Activated CD4-positive, alpha-beta T cell treated with anti-CD3 and anti-CD28 coated beads for 1 hour (primary cell): ENCODE data around the gene TMEM11.
"Not testable (repeated sequence)": the region's sequence is repeated elsewhere in the genome, so short reads cannot be mapped to it uniquely, and the experiment has no call there.

Experiments
- DNase-seq: peaks from one replicate; pipeline ENCODE4 v3.0.0-alpha.2; 2020

Gene TMEM11

DNA sequence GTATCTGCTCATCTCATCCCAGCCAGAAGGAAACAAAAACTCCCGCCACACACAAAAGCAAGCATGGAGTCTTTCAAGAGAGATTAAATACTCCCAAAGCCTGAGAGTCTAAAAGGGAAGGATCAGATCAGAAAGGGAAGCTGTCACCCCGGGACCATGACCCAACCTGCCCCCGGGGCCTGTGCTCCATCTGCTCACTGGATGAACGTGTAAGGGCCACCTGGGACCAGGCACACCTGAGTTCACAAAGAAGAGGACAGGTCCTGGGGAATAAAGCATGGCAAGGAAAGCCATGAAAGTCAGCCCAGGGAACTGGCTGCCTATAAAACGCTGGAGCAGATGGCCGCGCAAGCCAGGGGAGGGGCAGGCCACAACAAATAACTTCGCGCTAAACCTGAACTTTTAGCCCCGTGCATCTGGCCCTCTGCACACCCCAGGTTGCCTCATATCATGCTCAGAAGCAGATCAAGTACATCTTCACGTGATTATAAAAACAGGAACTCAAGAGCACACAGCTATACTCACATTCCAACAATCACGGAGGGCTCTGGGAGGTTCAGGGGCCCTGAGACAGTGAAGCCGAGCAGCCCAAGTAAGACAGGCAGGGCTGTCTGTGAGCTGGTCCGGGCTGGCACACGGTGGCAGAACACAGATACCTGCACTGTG lies 3.4 kb downstream of the TMEM11 start:
- no peak for DNase-seq

DNA sequence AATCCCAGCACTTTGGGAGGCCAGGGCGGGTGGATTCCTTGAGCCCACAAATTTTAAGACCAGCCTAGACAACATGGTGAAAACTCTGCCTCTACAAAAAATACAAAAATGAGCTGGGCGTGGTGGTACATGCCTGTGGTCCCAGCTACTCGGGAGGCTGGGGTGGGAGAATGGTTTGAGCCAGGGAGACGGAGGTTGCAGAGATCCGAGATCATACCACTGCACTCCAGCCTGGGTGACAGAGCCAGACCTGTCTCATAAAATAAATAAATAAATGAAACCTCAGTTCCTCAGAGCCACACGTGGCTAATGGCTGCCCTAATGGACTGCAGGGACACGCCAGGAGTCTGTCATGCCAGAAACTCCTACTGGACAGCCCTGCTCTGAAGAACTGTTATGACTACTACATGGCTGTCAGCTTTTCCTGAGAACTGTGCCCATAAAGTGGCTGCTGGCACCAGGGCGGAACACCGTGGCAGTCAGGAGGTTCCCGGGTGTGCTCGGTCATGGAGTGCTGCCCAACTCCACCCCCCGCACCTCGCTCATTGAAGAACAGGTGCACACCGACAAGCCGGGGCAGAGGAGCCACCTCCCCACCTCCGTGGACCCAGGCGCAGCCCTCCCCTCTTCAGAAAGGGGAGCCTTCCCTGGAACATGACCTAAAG lies 4.3 kb downstream of the TMEM11 start:
- DNase-seq: no peak

DNA sequence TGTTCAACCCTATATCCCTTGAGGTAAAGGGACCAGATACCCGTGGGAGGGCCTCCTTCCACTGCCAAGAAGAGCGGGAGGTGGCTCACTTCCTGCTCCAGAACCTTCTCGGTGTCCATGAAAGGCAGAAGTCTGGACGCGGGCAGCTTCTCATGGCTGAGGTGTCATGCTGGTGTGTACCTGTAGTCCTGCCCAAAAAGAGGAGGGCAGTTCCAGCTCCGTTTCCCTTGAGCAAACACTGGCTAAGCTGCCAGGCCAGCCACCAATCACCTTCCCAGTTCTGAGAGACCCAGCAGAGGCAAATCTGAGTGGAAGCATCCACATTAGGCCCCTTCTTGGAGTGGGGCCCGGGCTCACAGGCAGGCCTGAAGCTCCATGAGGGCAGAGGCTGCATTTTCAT lies 5.6 kb downstream of the TMEM11 start:
- DNase-seq: no peak

DNA sequence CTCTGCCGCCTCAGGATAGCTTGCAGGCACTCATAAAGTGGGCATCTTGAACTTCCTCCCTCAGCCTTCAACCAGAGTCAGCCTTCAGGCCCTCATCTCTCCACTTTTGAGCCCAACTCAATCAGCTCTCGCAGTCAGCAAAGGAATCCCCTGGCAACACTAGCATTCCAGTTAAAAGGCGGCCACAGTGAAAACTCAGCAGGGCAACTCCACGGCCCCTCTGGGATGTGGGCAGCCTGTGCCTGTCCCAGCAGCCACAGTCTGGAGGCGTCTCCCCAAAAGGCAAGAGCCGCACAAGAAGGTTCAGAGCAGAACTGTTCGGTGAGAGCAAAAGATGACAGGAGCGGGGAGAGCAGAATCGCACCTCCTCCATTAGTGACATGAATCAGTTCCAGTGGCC lies 9.0 kb downstream of the TMEM11 start:
- no peak for DNase-seq

DNA sequence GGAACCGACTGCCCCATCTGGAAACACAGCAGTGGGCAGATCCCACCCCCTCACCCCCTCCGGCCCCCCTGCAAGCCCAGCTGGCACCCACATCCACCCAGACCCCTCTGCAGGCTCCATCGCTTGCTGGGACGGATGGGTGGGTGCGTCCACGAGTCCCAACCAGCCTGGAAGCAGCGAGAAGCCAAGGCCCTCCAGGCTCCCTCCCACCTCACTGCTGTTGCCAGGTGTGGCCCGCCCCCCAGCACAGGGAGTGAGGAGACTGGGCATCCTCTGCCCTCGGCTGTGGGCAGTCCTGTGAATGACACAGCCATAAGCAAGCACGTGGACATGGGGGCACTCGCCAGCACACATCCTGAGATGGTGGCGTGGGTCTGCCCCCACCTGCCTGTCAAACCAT lies 11.4 kb downstream of the TMEM11 start:
- DNase-seq: no peak

DNA sequence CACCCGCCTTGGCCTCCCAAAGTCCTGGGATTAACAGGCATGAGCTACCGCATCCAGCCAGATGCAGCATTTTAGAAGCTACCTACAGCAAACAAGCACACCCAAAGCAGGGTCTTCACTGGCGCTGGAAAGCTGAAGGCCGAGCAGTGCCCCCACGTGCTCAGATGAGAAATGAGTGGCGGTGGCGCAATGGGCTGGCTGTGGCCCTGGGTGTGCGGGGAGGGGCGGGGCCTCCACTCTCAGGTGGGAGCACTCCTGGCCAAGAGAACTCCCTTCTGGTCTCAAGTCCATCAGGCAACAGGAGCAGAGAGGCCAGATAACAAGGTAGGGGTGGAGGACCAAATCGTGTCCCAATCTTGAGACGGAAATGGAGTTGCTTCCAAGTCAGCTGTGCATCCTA lies 12.1 kb downstream of the TMEM11 start:
- no peak for DNase-seq

DNA sequence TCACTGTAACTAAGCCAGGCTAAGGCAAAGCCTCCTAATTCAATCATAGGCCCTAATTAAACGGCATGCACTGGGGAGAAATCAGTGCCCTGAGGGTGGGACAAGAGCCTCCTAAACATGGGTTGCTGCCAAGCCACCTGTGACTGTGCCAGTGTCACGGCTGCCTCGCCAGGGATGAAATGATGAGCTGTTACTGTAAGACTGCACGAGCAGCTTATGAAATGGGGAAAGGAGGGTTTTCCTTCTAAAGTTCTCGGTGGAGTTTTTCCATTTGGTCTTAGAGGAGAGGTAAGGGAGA lies 12.7 kb downstream of the TMEM11 start:
- no peak for DNase-seq

DNA sequence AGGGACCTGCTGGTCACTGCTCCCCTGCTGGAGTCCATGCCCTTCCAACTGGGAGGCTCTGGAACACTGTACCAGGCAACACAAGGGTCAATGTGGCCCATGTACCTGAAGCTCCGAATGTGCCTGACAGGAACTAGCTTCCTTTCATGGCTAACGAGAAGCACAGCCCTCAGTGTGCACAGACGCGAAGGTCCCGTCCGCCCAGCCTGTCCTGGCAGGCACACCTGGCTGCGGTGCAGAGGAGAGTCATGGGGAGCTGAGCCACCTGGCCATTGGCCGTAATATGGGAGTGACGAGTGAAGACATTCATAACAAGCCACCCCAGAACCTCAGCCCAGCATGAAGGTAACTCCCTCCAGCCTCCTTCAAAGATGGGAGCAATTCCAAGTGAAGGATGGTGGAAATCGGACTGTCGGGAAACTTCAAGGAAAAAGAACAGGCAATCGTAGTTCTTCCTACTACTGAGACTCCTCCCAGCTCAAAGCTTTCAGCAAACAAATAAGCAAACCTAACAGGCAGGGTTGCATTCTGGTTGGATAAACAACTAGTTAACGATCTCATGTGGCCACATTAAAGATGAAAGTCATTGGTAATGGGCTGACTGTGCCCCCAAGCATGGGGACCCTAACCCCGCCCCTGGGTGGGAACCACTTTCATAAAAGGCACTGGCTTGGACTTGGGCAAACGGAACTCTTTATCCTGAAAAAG lies 13.2 kb downstream of the TMEM11 start:
- no peak for DNase-seq

DNA sequence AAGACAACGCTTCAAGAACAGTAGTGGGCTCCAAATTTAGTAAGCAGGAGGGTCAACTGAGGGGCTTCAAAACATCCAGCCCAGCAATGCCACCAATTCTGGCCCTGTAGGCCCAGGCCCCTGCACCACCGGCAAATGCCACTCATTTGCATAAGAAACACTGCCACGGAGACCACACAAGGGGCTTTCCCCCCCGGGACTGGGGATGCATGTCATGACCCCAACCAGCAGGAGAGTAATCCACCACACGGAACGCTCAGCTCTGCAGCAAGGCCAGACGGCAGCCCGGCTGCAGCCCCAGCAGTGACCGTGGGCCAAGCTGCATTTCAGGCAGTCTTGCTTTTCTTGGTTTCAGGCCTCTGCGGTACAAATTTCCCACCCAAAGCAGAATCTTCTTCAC lies 14.1 kb downstream of the TMEM11 start:
- no peak for DNase-seq

DNA sequence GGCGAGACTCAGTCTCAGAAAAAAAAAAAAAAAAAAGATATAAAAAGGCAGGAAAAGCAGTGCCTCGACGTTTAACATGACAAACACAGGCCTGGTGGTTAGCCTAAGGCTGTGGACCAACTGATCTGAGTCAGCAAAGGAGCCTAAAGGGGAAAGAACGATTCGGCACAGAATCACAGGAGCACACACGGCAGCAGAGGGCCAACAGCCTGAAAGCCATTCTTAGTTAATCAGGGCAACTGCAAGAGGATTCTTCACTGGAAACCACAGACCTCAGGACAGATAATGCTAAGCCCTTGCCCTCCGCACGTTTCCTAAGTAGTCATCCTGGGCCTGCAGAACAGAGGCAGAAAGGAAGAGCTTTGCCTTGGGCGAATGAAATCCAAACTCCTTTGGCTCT lies 14.7 kb downstream of the TMEM11 start:
- no peak for DNase-seq

DNA sequence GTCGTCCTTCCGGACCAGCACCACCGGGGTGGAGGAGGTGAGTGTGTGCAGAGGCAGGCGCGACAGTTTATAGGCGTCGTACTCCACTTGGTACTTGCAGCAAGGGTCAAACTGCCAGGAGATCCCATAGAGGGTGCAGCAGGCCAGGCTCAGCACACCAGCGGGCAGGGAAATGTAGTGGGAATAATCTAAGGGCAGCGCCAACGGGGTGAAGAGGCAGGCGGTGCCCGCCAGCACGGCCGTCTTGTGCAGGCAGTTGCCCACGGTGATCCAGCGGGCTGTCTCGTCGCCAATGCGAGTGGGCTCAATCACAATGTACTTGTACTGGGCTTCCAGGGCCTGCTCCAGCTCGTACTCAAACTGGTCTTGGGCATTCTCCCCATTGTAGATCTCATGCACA lies 15.6 kb downstream of the TMEM11 start:
- no peak for DNase-seq

DNA sequence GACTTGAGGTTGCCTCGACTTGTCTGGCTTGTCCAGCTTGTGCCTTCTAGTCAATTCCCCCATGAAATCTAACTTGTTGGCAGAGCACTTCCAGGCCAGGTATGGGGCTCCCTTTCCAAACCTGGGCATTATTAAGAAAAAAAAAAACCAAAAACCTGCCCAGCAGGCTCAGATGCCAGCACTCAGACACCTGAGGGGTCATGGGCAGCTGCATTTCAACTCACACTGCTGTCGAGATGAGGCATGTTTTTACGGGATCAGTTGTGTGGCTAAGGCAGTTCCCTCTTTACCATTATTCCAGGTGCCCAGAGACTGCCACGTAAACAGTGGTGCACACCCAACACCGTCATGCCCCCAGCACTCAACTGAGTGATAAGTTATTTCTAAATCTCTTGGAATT lies 17.8 kb downstream of the TMEM11 start:
- DNase-seq: no peak

DNA sequence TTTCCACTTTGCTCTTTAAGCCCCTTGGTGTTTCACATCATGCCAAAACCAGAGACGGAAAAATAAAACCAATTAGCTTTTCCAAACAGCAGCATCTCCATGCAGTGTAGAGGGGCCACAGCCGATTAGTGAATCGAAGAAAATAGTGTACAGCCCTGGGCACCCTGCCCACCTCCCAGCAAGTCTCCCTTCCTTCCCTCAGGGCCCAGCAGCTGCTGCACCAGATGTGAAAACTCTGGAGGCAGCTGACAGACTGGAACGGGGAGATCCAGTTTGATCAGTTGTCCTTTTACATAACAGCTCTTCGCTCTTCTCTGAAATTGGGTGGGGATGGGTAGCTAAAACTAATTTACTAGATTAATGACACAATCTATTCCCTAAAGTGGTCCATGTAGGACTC lies 19.3 kb downstream of the TMEM11 start:
- no peak for DNase-seq

DNA sequence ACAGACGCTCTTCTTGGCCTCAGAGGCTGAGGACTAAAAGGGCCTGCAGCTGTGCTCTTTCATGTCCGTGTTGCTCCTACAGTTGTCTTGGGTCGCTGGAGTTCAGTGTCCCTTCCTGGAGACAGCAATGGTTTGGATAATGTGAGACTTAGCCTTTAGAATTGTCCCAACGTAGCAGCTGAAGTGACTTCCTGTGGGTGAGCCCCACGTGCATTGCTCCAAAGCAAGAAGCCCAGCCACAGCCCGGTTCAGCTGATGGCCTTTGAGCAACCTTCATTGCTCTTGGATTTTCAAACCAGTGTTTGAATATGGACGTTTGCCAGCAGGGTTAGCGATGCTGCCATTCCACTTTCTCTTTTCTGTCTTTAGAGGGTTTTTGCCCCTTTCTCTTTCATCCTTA lies 19.7 kb downstream of the TMEM11 start:
- DNase-seq: no peak

DNA sequence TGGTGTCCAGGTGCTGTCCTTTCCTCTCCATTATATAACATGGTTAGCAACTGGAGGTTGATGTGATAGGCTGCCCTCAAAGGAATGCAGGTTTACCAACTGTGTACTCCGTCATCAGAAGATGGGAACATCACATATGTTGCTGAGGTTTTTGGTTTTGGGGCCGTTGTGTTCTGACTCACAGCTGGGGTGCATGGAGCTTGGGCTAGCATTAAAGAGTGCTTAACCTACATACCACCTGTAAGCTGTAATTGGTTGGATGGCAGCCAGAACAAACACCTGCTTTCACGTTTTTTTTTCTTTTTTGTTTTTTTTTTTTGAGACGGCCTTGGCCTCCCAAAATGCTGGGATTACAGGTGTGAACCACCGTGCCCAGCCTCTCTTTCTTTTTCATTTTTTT lies 20.9 kb downstream of the TMEM11 start:
- DNase-seq: no peak

DNA sequence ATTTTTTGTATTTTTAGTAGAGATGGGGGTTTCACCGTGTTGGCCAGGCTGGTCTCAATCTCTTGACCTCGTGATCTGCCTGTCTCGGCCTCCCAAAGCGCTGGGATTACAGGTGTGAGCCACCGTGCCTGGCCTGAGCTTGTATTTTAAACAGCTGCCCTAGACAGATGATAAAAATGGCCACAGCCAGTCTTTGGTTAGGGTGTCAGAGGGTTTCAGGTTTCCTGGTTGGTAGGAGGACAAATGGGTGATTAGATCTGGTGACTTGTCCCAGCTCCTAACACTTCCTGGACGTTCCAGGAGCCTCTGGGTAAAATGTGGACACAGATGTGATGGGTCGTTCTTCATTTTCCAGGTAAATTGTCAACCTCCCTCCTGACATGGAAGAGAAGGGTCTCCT lies 21.5 kb downstream of the TMEM11 start:
- not testable (repeated sequence) for DNase-seq

DNA sequence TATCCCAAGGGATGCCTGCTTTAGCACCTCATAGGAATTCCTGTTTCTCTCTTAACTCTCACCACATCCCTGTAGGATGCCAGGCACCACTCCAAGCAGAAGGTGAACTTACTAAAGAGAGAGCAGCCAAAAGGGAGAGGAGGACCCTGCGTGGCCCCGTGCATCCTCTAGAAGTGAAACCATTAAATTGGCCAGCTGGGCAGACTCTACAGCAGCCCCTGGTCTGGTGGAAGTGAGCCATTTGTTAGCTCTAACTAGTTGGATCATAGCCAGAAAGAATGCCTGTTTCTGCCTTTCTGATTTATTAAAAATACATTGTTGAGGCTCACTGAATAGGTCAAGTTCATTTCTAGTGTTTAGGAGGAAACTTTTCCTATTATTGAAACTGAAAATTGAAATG lies 22.3 kb downstream of the TMEM11 start:
- DNase-seq: no peak

DNA sequence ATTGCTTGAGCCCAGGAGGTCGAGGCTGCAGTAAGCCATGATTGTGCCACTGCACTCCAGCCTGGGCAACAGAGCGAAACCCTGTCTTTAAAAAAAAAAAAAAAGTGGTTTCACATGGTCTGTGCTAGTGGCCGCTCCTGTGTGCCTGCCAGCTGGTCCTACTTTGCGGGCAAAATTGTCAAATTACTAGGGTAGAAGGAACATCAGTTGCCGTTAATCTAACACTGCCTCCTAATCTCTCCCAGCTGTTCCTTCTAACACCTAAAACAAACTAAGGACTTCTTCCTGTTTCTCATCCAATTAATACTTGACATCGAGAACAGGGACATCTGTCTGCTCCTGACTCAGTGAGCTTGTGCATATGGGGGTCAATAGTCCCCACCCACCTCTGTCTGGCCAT lies 23.9 kb downstream of the TMEM11 start:
- DNase-seq: no peak

DNA sequence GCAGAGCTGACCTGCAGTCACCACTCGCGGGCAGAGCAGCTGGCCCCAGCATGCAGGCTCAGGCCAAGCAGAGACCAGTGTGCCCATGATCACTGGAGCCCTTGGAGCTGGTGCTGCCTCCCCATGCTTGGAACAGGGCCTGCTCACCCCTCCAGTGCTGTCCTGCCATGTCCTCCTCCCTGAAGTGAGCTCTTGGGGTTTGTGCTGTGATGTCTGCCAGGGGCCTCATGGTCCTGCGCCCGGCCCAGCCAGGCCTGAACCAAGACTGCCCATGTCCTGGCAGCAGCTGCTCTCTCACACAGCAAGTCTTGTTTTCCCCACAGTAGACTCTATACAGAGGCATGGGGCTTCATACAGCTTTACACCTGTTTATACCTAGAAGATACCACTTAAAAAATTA lies 24.6 kb downstream of the TMEM11 start:
- DNase-seq: no peak

DNA sequence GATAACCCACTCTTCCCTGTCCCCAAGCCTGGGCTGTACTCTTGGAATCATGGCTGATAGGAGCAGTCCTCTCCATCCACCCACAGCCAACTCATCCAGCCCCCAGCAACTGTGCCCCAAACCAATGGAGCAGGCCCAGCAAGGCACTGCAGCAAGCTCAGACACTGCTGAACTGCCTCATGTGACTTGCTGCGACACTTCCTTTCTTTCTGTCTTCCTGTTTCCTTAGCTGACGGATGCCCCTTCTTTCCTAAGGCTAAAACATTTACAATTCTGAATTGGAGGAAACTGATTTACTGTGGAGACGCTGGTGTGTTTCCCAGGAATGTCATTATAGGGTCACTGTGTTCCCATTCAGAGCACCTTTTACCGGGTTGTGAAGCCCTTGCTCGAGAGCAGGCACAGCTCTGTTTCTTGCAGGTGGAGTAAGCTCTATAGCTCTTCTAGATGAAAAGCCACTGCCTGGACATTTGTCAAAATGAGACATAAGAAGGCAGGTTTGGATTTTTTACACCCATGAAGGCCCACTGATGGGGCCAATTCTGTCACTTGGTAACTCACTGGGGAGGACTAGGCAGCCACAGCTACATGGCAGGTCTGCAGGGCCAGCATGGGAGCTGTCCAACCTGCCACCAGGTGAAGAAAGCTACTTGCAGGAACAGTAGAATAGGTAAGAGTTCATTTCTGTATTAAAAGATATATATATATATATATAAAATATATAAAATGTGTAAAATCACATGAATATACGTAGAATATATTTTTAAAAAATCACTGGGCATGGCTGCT lies 27.4 kb downstream of the TMEM11 start:
- DNase-seq: no peak

DNA sequence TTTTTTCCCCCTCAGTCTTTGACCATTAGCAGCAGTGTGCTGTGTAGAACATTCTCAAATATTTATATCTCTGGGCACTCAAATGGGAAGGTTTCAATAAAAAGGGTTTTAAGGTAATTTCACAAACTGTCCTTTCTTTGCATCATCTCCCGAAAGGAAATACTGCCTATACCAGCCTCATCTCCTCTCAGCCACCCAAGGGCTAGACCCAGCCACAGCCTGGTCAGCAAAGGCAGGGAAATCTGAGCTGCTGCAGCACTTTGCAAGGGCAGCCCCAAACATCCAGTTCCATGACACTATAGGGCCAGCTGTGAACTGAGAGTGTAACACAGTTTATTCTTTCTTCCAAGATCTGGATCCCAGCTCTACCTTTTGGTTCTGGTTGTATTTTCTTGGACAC lies 28.9 kb downstream of the TMEM11 start:
- DNase-seq: no peak

DNA sequence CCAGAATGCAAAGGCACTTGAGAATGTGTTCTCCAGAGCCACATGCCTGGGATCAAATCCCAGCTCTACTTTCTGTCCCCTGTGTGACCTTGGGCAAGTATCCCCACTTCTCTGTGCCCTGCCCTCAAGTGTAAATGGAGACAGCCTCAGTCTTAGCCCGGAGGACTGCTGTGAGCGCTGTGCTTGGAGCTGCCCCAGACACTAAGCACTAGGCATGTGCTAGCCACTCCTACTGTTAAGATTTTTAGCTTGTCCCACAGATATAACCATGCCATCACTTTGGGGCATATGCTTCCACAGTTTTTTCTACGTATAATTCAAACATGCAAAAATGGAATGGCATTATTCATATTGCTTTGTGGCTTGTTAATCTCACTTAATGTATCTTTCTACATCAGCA lies 29.4 kb downstream of the TMEM11 start:
- DNase-seq: no peak

DNA sequence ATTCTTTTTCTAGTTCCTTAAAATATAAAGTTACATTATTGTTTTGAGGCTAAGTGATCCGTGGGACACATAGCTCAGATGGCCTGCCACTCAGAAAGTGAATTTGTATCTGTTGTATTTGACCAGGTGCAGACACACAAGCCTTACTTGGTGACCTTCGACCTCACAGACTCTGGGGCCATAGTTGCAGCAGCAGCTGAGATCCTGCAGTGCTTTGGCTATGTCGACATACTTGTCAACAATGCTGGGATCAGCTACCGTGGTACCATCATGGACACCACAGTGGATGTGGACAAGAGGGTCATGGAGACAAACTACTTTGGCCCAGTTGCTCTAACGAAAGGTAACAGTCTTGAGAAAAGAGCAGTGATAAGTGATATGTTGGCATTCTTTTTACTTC lies 30.5 kb downstream of the TMEM11 start:
- DNase-seq: no peak
